Pancreas (tissue), 10 donors: ENCODE results near the gene MAPT. TPM values are rescaled to one million over a fixed set of nuclear protein-coding genes. Genes with fewer than 3 reads are reported as not detected.

Experiments
- ATAC-seq, 4 donors: fragments of 200-7000 bp; cut with Tn5 transposase; one replicate each; pipeline versions ENCODE4 v1.8.0 to v1.9.1; 2020; ENCODE audit warnings: mild to moderate bottlenecking in 4 of 4, moderate library complexity in 4 of 4
- DNase-seq, 6 donors: peaks; one replicate each; pipeline ENCODE4 v3.0.0-alpha.2; 2020
- FAIRE-seq: peaks from 2 replicates; lab custom pipeline; 2012; peaks lifted over from hg19 to GRCh38; lab: Jason Lieb, UNC
- H3K27ac ChIP-seq, 4 donors: fragments of 200-600 bp; sonication (generic); 1 replicate in 3 of 4; 2 replicates in 1 of 4; pipeline versions ENCODE4 v1.5.0 to v1.8.0; 2020
- H3K27me3 ChIP-seq, 4 donors: fragments of 200-600 bp; one replicate each; pipeline ENCODE4 v1.8.0; 2021
- H3K36me3 ChIP-seq, 3 donors: fragments of 200-600 bp; sonication (generic) in 1 of 3; one replicate each; pipeline versions ENCODE4 v1.5.0 to v1.8.0; 2020 to 2021
- H3K4me1 ChIP-seq, 3 donors: fragments of 200-600 bp; one replicate each; pipeline ENCODE4 v1.8.0; 2021
- H3K4me3 ChIP-seq, 4 donors: fragments of 200-600 bp; sonication (generic) in 2 of 4; one replicate each; pipeline versions ENCODE4 v1.5.0 to v1.8.0; 2020 to 2021
- H3K9me3 ChIP-seq, 4 donors: fragments of 200-600 bp; one replicate each; pipeline ENCODE4 v1.8.0; 2021
- WGBS, 2 donors: extraction: QIAGEN DNeasy Blood & Tissue Kit; methylation state at CpG; one replicate each; pipeline ENCODE4 v1.1.7; 2013; 5-methylcytosine and 5-hydroxymethylcytosine counted together
- intact Hi-C, 3 donors: fragments of 100-400 bp; cut with DNase I; formaldehyde crosslinking; loops; one replicate each; pipeline versions ENCODE4 v1.11.1 to v1.14.2; 2022
- polyA plus RNA-seq, 2 donors: library from polyadenylated mRNA; stranded (reverse); fragments of 200-250 nt; gene quantifications; one replicate each; pipeline ENCODE4 v1.2.3, GENCODE V29; 2013
- total RNA-seq, 6 donors: library from RNA; stranded (reverse); fragmentation: NEBNext Ultra II Directional in 4 of 6; extraction: Animal tissue kit (Norgen Biotek cat#: 25700) in 4 of 6; gene quantifications; one replicate each; pipeline versions ENCODE4 v1.2.1 to v1.2.4, GENCODE V29; 2021 to 2023
- TF ChIP-seq, protein P1 (sequence below), 4 donors: fragments of 200-600 bp; sonication (generic) in 3 of 4; IDR thresholded peaks; one replicate each; pipeline versions ENCODE4 v1.5.0 to v1.8.0; 2021; ENCODE audit warnings: antibody characterized with exemption in 4 of 4
- donor health status: healthy with polysubstance abuse.
- donor health status: DM: no; HTN: no; CAD: no; lungs with moderate emphysema.
- donor health status: DM: no; HTN: no; CAD: no.
- donor health status: control.
- donor health status: control.
- donor health status: Bipolar disorder and iron deficiency.
- donor health status: DM: yes; HTN: yes; CAD: no.
- donor health status: DM: no; HTN: no; CAD: no.
- donor health status: DM: no; HTN: no; CAD: no.
- donor health status: DM: yes; HTN: yes; CAD: no.

The MAPT gene
- total and polyA plus RNA-seq, 8 donors = 1.1 to 3.2 (median 1.7) TPM

DNA sequence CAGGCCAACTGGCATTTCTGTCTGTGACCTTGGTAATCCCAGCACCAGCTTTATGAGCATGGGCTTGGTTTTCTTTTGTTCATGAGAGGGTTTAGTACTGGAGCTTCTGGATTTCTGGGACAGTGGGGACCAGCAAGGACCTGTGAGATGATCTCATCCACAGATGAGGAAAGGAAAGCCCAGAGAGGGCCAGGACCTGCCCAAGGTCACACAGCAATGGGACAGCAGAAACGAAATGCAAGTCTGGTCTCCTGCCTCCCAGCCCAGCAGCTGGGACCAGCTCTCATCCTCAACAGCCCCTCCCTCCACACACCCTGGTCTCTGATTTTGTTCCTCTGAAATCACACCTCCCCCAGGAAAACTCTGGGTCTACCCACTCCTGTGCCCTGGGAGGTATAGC is 42.5 kb upstream of the MAPT start:
- no peak for DNase-seq
- intact Hi-C loops = no loop called here
- FAIRE-seq = no peak
- Histone ChIP-seq H3K4me1 (no peaks in the 10 kb centered on the region), H3K27me3 (no peaks in the 10 kb centered on the region), H3K27ac (no peak overlapping the region), H3K9me3 (no peaks in the 10 kb centered on the region), H3K36me3 (no peaks in the 10 kb centered on the region), H3K4me3 (no peak overlapping the region)
- ATAC-seq = no peak
- 24 to 43% methylated on average over 1 of the region's 1 CpG for WGBS, 2 donors
- TF ChIP-seq, protein P1, sequence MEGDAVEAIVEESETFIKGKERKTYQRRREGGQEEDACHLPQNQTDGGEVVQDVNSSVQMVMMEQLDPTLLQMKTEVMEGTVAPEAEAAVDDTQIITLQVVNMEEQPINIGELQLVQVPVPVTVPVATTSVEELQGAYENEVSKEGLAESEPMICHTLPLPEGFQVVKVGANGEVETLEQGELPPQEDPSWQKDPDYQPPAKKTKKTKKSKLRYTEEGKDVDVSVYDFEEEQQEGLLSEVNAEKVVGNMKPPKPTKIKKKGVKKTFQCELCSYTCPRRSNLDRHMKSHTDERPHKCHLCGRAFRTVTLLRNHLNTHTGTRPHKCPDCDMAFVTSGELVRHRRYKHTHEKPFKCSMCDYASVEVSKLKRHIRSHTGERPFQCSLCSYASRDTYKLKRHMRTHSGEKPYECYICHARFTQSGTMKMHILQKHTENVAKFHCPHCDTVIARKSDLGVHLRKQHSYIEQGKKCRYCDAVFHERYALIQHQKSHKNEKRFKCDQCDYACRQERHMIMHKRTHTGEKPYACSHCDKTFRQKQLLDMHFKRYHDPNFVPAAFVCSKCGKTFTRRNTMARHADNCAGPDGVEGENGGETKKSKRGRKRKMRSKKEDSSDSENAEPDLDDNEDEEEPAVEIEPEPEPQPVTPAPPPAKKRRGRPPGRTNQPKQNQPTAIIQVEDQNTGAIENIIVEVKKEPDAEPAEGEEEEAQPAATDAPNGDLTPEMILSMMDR (IDR thresholded peaks at IDR 0.05) = no peak

DNA sequence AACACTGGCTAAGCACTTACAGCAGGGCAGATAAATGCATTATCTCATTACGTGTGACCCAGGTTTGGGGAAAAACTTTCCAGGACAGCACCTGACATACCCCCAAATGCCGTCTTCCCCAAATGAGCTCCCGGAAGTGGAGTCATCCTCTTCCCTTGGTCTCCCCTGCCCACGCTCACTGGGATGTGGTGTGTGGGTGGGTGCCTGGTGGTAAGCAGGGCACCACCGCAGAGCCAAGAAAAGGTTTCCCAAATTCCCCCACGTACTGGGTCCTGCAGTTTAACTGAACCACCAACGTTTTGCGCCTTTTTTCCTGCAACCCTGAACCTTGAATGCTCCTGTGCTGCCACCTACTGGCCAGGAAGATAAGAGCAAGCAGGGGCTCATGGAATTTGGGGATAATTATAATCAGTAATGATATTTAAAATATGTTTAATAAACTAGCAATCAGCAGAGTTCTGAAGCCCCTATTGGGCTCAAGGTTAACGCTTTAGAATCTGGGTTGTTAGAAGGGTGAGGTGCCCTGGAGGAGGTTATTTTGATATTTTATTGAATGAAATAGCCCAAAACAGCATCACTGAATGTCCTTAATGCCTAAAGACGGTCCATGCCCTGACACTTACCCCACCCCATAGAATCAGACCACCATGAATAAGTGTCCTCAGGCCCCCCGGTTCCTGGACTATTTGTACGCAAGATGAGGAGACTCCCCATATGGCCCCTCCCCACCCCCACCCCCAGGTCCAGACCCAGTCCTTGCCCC is 41.6 kb upstream of the MAPT start:
- TF ChIP-seq, protein P1 (IDR thresholded peaks at IDR 0.05) = peak; percentile 50 to 88 (median 78)
- Histone ChIP-seq H3K4me1 (no peaks in the 10 kb centered on the region), H3K9me3 (no peaks in the 10 kb centered on the region), H3K4me3 (no peak overlapping the region), H3K27ac (no peak overlapping the region), H3K27me3 (no peaks in the 10 kb centered on the region), H3K36me3 (no peaks in the 10 kb centered on the region)
- DNase-seq = peak; percentile 30 to 81 (median 51)
- ATAC-seq = peak in 3 of 4 donors; percentile 76 to 87 (median 81)
- WGBS, 2 donors = 21% methylated on average over 12 of the region's 12 CpGs
- FAIRE-seq = no peak
- intact Hi-C loops = no loop called here

DNA sequence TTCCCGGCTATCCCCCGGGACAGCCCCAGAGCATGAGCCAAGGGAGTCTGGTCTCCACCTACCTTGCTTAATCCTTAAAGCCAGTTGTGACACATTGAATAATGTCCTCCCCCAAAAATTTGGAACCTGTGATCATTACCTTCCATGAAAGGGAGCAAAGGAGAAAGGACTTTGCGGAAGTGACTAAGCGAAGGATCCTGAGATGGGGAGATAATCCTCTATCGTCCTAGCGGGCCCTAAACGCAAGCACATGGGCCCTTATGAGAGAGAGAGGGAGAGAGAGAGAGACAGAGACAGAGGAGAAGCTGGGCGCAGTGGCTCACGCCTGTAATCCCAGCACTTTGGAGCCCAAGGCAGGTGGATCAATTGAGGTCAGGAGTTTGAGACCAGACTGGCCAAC is 40.1 kb upstream of the MAPT start:
- intact Hi-C loops = no loop called here
- WGBS, 2 donors = 58 to 66% methylated on average over 9 of the region's 9 CpGs
- FAIRE-seq (no peak), DNase-seq (no peak), ATAC-seq (no peak)
- no peak overlapping the region for H3K4me3 ChIP-seq
- H3K36me3 ChIP-seq = no peaks in the 10 kb centered on the region
- H3K27ac ChIP-seq = no peak overlapping the region
- H3K9me3 ChIP-seq = no peaks in the 10 kb centered on the region
- TF ChIP-seq, protein P1 (IDR thresholded peaks at IDR 0.05) = no peak
- no peaks in the 10 kb centered on the region for H3K4me1 ChIP-seq
- no peaks in the 10 kb centered on the region for H3K27me3 ChIP-seq

DNA sequence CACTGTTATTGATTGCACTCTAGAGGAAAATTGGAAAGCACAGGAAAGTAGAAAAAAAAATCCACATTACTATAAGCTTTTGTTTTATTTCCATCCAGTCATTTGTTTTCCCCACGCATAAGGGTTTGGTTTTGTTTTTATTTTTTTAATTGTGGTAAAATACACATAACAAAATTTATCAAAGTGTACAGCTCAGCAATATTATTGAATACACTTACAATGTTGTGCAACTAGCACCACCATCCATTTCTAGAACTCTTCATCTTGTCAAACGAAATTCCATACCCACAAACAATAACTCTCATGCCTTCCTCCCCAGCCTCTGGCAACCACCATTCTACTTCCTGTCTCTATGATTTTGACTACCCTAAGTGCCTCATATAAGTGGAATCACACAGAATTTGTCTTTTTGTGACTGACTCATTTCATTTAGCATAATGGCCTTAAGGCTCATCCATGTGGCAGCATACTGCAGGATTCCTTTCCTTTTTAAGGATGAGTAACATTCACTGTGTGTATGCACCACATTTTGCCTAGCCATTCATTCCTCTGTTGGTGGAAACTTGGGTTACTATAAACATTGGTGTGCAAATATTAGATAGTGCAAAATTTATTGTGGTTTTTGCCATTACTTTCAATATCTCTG is 38.5 kb upstream of the MAPT start:
- H3K4me1 ChIP-seq = no peaks in the 10 kb centered on the region
- TF ChIP-seq, protein P1 (IDR thresholded peaks at IDR 0.05) = no peak
- H3K4me3 ChIP-seq = no peak overlapping the region
- no peak for ATAC-seq
- FAIRE-seq = no peak
- H3K27me3 ChIP-seq = no peaks in the 10 kb centered on the region
- H3K9me3 ChIP-seq = no peaks in the 10 kb centered on the region
- intact Hi-C loops = no loop called here
- no peaks in the 10 kb centered on the region for H3K36me3 ChIP-seq
- H3K27ac ChIP-seq = no peak overlapping the region
- DNase-seq = no peak
- 58 to 68% methylated on average over 2 of the region's 2 CpGs for WGBS, 2 donors
